Measurements from ENCODE around the gene GINM1.

GRCh38 chr6:149615805-149616204, 49.6 kb downstream of the GINM1 start:
- TF ChIP-seq CTCF (IDR thresholded peaks at IDR 0.05; ENCODE audit: poor library complexity, severe bottlenecking), result no peak
- TF ChIP-seq EZH2 (IDR thresholded peaks at IDR 0.05; ENCODE audit: borderline replicate concordance, insufficient read depth, low read length, poor library complexity, severe bottlenecking), result no peak
- TF ChIP-seq MXI1 (conservative IDR thresholded peaks at IDR 0.05; ENCODE audit: poor library complexity, severe bottlenecking), result no peak
- TF ChIP-seq REST (IDR thresholded peaks at IDR 0.05; ENCODE audit: borderline replicate concordance), result no peak

Measured in neural cell (in vitro differentiated cells).